Measurements from ENCODE around the gene RBBP8.
A peak's percentile ranks its signal among the peaks of the same experiment; 100 is the strongest.

Gene RBBP8

DNA sequence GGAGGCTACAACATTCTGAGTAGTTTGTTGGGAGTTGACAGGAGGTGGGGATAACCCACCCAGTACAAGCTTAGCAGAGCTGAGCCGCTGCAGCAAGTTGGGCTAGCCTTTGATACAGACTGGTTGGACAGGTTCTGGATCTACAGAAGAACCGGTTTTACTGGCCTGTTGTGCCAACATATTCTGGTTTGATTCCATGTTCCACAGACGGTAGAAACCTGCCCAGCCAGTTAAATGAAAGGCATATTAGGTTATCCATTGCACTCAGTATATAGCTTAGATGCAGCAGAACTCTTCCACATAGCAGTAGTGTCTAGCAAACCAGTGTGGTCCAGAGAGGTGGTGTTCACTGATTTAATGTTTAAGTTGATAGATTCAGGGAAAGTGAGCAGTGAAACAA, 19.3 kb upstream of the RBBP8 start:
- DNase-seq (ENCODE audit: insufficient read length, low spot score) (no peak), FAIRE-seq (no peak)
- TF ChIP-seq POLR2AphosphoS5 (IDR thresholded peaks at IDR 0.05; ENCODE audit: low read depth, low read length) (no peak), POU2F2 (IDR thresholded peaks at IDR 0.05; ENCODE audit: low read depth, low read length) (no peak), SPI1 (IDR thresholded peaks at IDR 0.05; ENCODE audit: low read depth, low read length) (no peak), TAF1 (IDR thresholded peaks at IDR 0.05; ENCODE audit: low read depth, low read length) (no peak), PAX5 (IDR thresholded peaks at IDR 0.05; ENCODE audit: insufficient read depth, low read length, severe bottlenecking) (no peak), POLR2A (IDR thresholded peaks at IDR 0.05; ENCODE audit: low read depth, low read length) (no peak)

GRCh38 chr18:22914633-22915032, 18.5 kb upstream of the RBBP8 start:
- DNase-seq (ENCODE audit: insufficient read length, low spot score) (no peak), FAIRE-seq (no peak)
- TF ChIP-seq POLR2A (IDR thresholded peaks at IDR 0.05; ENCODE audit: low read depth, low read length) (no peak), TAF1 (IDR thresholded peaks at IDR 0.05; ENCODE audit: low read depth, low read length) (no peak), PAX5 (IDR thresholded peaks at IDR 0.05; ENCODE audit: insufficient read depth, low read length, severe bottlenecking) (no peak), SPI1 (IDR thresholded peaks at IDR 0.05; ENCODE audit: low read depth, low read length) (no peak), POU2F2 (IDR thresholded peaks at IDR 0.05; ENCODE audit: low read depth, low read length) (no peak), POLR2AphosphoS5 (IDR thresholded peaks at IDR 0.05; ENCODE audit: low read depth, low read length) (no peak)

DNA sequence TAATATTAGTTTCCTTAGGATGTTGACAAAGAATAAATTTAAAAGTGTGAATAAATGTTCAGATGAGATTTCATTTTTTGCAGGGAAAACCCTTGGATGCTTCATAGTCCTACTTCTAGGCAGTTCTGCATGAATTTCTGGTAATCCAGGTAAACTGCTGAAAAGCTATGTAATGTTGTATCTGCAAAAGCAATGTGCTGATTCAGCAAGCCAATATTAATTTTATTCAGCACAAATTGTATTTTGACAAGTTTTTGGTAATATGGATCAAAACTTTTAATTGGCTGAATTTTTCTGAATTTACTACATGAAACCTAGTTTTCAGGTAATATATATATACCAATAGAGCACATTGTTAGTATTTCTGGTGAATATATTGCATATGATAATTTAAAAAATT, 17.8 kb upstream of the RBBP8 start:
- FAIRE-seq (no peak), DNase-seq (ENCODE audit: insufficient read length, low spot score) (no peak)
- TF ChIP-seq SPI1 (IDR thresholded peaks at IDR 0.05; ENCODE audit: low read depth, low read length) = no peak

GRCh38 chr18:22921772-22922171, 11.4 kb upstream of the RBBP8 start:
- DNase-seq (ENCODE audit: insufficient read length, low spot score) (no peak), FAIRE-seq (no peak)
- TF ChIP-seq PAX5 (IDR thresholded peaks at IDR 0.05; ENCODE audit: insufficient read depth, low read length, severe bottlenecking) (no peak), POLR2A (IDR thresholded peaks at IDR 0.05; ENCODE audit: low read depth, low read length) (no peak), POLR2AphosphoS5 (IDR thresholded peaks at IDR 0.05; ENCODE audit: low read depth, low read length) (no peak), SPI1 (IDR thresholded peaks at IDR 0.05; ENCODE audit: low read depth, low read length) (no peak), POU2F2 (IDR thresholded peaks at IDR 0.05; ENCODE audit: low read depth, low read length) (no peak), TAF1 (IDR thresholded peaks at IDR 0.05; ENCODE audit: low read depth, low read length) (no peak)

- FAIRE-seq (no peak), DNase-seq (ENCODE audit: insufficient read length, low spot score) (no peak)
- TF ChIP-seq PAX5 (IDR thresholded peaks at IDR 0.05; ENCODE audit: insufficient read depth, low read length, severe bottlenecking) = no peak
- TF ChIP-seq SPI1 (IDR thresholded peaks at IDR 0.05; ENCODE audit: low read depth, low read length) = no peak
- no peak for TF ChIP-seq POU2F2 (IDR thresholded peaks at IDR 0.05; ENCODE audit: low read depth, low read length)
- TF ChIP-seq POLR2AphosphoS5 (IDR thresholded peaks at IDR 0.05; ENCODE audit: low read depth, low read length) = no peak
- no peak for TF ChIP-seq POLR2A (IDR thresholded peaks at IDR 0.05; ENCODE audit: low read depth, low read length)
- TF ChIP-seq TAF1 (IDR thresholded peaks at IDR 0.05; ENCODE audit: low read depth, low read length) = no peak
These were observed 8.5 kb upstream of the RBBP8 start for GRCh38 chr18:22924589-22924988.

DNA sequence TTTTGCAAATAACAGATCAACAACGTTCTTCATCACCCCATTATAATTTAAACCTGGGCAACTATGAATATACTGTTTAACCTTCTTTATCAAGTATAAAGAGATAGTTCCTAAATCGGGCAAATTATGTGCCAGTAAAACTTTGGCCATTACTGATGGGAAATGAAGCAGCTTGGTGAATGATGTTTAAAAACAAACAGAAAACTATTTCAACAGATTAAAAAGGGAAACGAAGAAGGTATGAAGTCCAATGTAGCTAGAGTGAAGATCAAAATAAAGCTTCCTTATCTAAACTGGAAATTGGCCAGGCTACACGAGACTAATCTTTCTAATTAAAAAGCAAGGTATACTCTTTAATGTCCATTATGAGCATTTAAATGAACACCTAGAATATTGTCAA, 6.7 kb upstream of the RBBP8 start:
- DNase-seq (ENCODE audit: insufficient read length, low spot score) = no peak
- no peak for FAIRE-seq
- no peak for TF ChIP-seq SPI1 (IDR thresholded peaks at IDR 0.05; ENCODE audit: low read depth, low read length)
- no peak for TF ChIP-seq POU2F2 (IDR thresholded peaks at IDR 0.05; ENCODE audit: low read depth, low read length)
- no peak for TF ChIP-seq PAX5 (IDR thresholded peaks at IDR 0.05; ENCODE audit: insufficient read depth, low read length, severe bottlenecking)
- TF ChIP-seq POLR2AphosphoS5 (IDR thresholded peaks at IDR 0.05; ENCODE audit: low read depth, low read length) = no peak
- no peak for TF ChIP-seq POLR2A (IDR thresholded peaks at IDR 0.05; ENCODE audit: low read depth, low read length)
- TF ChIP-seq TAF1 (IDR thresholded peaks at IDR 0.05; ENCODE audit: low read depth, low read length) = no peak

- DNase-seq (ENCODE audit: insufficient read length, low spot score) (no peak), FAIRE-seq (no peak)
- TF ChIP-seq POU2F2 (IDR thresholded peaks at IDR 0.05; ENCODE audit: low read depth, low read length) = no peak
- TF ChIP-seq POLR2A (IDR thresholded peaks at IDR 0.05; ENCODE audit: low read depth, low read length) = no peak
- no peak for TF ChIP-seq POLR2AphosphoS5 (IDR thresholded peaks at IDR 0.05; ENCODE audit: low read depth, low read length)
- TF ChIP-seq TAF1 (IDR thresholded peaks at IDR 0.05; ENCODE audit: low read depth, low read length) = no peak
- no peak for TF ChIP-seq SPI1 (IDR thresholded peaks at IDR 0.05; ENCODE audit: low read depth, low read length)
- TF ChIP-seq PAX5 (IDR thresholded peaks at IDR 0.05; ENCODE audit: insufficient read depth, low read length, severe bottlenecking) = no peak
These were observed 4.8 kb upstream of the RBBP8 start for GRCh38 chr18:22928339-22928738.

- peak; percentile 72 for FAIRE-seq
- TF ChIP-seq POLR2A (IDR thresholded peaks at IDR 0.05; ENCODE audit: low read depth, low read length) = no peak
- no peak for TF ChIP-seq TAF1 (IDR thresholded peaks at IDR 0.05; ENCODE audit: low read depth, low read length)
- no peak for TF ChIP-seq POU2F2 (IDR thresholded peaks at IDR 0.05; ENCODE audit: low read depth, low read length)
- no peak for TF ChIP-seq POLR2AphosphoS5 (IDR thresholded peaks at IDR 0.05; ENCODE audit: low read depth, low read length)
- no peak for TF ChIP-seq PAX5 (IDR thresholded peaks at IDR 0.05; ENCODE audit: insufficient read depth, low read length, severe bottlenecking)
- no peak for TF ChIP-seq SPI1 (IDR thresholded peaks at IDR 0.05; ENCODE audit: low read depth, low read length)
- DNase-seq (ENCODE audit: insufficient read length, low spot score) = peak; percentile 11
These were observed 2.9 kb upstream of the RBBP8 start for GRCh38 chr18:22930089-22930713.

GRCh38 chr18:22932885-22933205, 283 bp upstream of the RBBP8 start:
- no peak for DNase-seq (ENCODE audit: insufficient read length, low spot score)
- no peak for TF ChIP-seq POU2F2 (IDR thresholded peaks at IDR 0.05; ENCODE audit: low read depth, low read length)
- no peak for TF ChIP-seq TAF1 (IDR thresholded peaks at IDR 0.05; ENCODE audit: low read depth, low read length)
- no peak for TF ChIP-seq POLR2AphosphoS5 (IDR thresholded peaks at IDR 0.05; ENCODE audit: low read depth, low read length)
- no peak for TF ChIP-seq POLR2A (IDR thresholded peaks at IDR 0.05; ENCODE audit: low read depth, low read length)
- TF ChIP-seq SPI1 (IDR thresholded peaks at IDR 0.05; ENCODE audit: low read depth, low read length) = no peak
- no peak for FAIRE-seq

GRCh38 chr18:22933966-22934423, 867 bp downstream of the RBBP8 start:
- FAIRE-seq = no peak
- no peak for TF ChIP-seq SPI1 (IDR thresholded peaks at IDR 0.05; ENCODE audit: low read depth, low read length)
- TF ChIP-seq POLR2AphosphoS5 (IDR thresholded peaks at IDR 0.05; ENCODE audit: low read depth, low read length) = no peak
- no peak for TF ChIP-seq POLR2A (IDR thresholded peaks at IDR 0.05; ENCODE audit: low read depth, low read length)
- DNase-seq (ENCODE audit: insufficient read length, low spot score) = no peak
